Stimulated activated CD4-positive, alpha-beta T cell treated with anti-CD3 and anti-CD28 coated beads, TNF-alpha, amount 100 ng/mL, for 48 hours (primary cell): Measurements from ENCODE around the gene IGHMBP2.

Experiments used
- DNase-seq, 3 donors: peaks; one replicate each; pipeline ENCODE4 v3.0.0-alpha.2; 2020; ENCODE audit warnings: low read depth in 3 of 3

The IGHMBP2 gene

GRCh38 chr11:68980776-68981065 is 77.0 kb downstream of the IGHMBP2 start, which contains the start of gene MRGPRD:
Gene MRGPRD, minus strand, starts transcription at chr11:68980986. Its CDS starts 0 bp downstream, at chr11:68980986.
- no peak for DNase-seq

- no peak for DNase-seq
Observed at GRCh38 chr11:68982134-68982533, 78.4 kb downstream of the IGHMBP2 start.

DNA sequence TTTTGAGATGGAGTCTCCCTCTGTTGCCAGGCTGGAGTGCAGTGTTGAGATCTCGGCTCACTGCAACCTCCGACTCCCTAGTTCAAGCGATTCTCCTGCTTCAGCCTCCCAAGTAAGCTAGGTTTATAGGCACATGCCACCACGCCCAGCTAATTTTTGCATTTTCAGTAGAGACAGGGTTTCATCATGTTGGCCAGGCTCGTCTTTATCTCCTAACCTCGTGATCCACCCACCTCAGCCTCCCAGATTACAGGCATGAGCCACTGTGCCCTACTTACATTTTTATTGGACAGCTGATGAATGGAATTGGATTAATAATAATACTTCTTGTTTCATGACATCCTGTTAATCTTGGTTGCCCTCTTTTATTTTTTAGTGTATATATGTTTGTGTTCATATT is 80.1 kb downstream of the IGHMBP2 start:
- no peak for DNase-seq

- no peak for DNase-seq
Observed at GRCh38 chr11:68987211-68987610, 83.5 kb downstream of the IGHMBP2 start.

DNA sequence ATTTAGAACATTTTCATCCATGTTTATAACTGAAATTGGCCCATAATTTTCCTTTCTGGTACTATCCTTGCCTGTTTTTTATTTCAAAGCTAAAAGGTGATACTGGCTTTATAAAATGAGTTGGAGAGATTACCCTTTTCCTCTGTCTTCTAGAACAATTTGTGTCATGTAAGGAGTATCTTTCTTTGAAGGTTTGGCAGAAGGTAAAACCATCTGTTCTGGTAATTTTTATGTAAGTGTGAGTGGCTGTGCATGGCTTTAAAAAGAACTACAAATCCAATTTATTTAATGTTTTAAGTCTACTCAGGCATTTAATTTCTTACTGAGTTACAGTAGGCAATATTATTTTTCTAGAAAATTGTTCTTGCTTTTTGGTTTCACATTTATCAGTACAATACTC is 84.8 kb downstream of the IGHMBP2 start:
- no peak for DNase-seq
